Measurements from ENCODE around the gene CHPT1. TPM values are rescaled to one million over a fixed set of nuclear protein-coding genes. Genes with fewer than 3 reads are reported as not detected.

CHPT1 gene
- total and polyA plus RNA-seq, 11 donors, result 73.5 to 208 (median 98.9) TPM

DNA sequence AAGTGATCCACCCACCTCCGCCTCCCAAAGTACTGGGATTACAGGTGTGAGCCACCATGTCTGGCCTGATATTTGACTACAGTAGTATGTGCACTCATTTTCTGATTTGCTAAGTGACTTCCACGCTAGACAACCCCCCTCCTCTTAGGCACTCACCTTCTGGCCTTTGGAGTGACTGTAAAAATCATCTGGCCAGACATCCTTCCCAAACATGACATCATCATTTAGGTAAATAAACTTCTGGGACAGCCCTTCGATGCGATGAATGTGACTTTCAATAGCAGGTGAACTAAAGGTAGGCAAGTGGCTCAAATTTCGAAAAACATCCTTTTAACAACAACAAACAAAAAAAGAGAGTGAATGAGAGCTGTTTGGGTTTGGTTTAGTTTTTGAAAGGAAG is 72.4 kb downstream of the CHPT1 start:
- Histone ChIP-seq H3K27me3 (no peaks in the 10 kb centered on the region), H3K27ac (no peak overlapping the region), H3K4me3 (no peak overlapping the region), H3K9me3 (no peaks in the 10 kb centered on the region), H3K36me3 (peaks cover 0 to 71% (median 52%) of the 10 kb centered on the region in 9 donors), H3K4me1 (peaks cover 0 to 22% (median 0%) of the 10 kb centered on the region in 12 donors)
- DNase-seq, result no peak
- ATAC-seq, result no peak
- 89 to 96% (median 94%) methylated on average over 5 of the region's 5 CpGs for WGBS, 4 donors
- intact Hi-C loops (cut with DNase I), result loop anchor here in 4 of 10 donors (5.0 to 10.0 kb wide), 3 partner anchors 67 to 365 kb away; partner anchors contain the start of gene ARL1 (in 1 of the 4)
- no peak for TF ChIP-seq POLR2A (IDR thresholded peaks at IDR 0.05)
- TF ChIP-seq, protein P1, sequence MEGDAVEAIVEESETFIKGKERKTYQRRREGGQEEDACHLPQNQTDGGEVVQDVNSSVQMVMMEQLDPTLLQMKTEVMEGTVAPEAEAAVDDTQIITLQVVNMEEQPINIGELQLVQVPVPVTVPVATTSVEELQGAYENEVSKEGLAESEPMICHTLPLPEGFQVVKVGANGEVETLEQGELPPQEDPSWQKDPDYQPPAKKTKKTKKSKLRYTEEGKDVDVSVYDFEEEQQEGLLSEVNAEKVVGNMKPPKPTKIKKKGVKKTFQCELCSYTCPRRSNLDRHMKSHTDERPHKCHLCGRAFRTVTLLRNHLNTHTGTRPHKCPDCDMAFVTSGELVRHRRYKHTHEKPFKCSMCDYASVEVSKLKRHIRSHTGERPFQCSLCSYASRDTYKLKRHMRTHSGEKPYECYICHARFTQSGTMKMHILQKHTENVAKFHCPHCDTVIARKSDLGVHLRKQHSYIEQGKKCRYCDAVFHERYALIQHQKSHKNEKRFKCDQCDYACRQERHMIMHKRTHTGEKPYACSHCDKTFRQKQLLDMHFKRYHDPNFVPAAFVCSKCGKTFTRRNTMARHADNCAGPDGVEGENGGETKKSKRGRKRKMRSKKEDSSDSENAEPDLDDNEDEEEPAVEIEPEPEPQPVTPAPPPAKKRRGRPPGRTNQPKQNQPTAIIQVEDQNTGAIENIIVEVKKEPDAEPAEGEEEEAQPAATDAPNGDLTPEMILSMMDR (IDR thresholded peaks at IDR 0.05), result no peak

DNA sequence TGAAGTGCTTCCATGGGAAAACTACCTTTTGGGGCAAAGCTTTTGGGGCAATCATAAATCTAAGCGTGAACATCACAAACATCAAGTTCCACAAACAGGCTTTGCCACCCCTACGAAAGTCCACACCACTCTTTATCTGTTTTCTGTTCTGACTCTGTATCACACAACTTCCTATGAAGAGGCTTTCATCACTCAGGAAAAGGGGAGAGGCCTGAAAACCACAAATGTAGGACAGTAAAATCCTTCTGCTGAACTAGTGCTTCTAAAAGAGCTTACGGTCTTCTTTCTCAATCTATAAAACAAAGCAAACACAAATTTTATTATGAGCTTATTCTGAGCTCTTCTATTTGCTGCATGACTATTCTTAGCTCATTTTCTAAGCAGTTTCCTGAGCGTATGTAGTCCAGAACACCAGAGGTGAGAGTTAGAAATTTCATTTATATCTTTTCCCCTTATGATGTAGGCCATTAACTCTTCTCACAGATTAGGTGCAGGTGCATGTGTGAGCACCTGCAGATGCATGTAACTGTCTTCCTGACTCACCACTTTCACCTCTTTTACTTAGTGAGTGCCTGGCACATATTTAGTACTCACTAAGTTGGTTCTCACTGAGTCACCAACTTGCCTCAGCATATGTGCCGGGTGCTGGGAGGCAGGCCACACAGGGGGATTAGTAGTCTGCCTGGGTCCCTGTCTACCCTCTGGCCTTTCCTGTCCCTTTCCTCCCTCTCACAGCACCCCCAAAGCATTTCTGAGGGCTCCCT is 74.8 kb downstream of the CHPT1 start:
- Histone ChIP-seq H3K27me3 (no peaks in the 10 kb centered on the region), H3K4me1 (peaks cover 0 to 30% (median 0%) of the 10 kb centered on the region in 12 donors), H3K27ac (peak overlapping the region in 1 of 12 donors; percentile 68), H3K36me3 (peaks cover 0 to 65% (median 36%) of the 10 kb centered on the region in 9 donors), H3K4me3 (no peak overlapping the region), H3K9me3 (no peaks in the 10 kb centered on the region)
- WGBS, 4 donors, result 69 to 79% (median 77%) methylated on average over 5 of the region's 5 CpGs
- intact Hi-C loops (cut with DNase I), result loop anchor here in 7 of 10 donors (2.0 to 10.0 kb wide), 5 partner anchors 59 to 367 kb away; partner anchors contain the start of genes GNPTAB (in 4 of the 7) and ARL1 (in 1 of the 7)
- peak in 1 of 4 donors; percentile 30 for ATAC-seq
- no peak for DNase-seq
- TF ChIP-seq POLR2A (IDR thresholded peaks at IDR 0.05), result no peak
- TF ChIP-seq, protein P1 (IDR thresholded peaks at IDR 0.05), result no peak

DNA sequence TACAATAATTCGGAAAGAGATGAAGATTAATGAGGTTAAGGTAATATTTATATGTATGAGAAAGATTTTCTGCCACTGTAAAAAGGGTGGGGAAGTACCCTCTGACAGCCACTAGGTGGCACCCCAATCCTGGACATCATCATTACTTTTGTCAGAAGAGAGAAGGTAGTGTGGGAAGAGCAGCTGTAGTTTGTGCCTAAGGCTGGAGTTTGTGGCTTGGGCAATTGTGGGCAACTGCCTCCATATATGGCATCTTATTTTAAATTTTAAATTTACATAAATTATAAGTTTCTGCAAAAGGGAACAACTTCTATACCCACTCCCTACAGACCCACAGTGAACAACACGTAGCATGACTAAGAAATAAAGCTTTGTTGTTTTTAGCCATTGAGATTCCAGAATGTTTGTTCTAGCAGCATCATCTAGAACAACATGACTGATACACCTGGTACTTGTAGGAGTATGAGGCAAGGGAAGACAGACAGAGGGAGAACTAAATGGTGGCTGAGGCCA is 76.3 kb downstream of the CHPT1 start:
- 51 to 56% (median 55%) methylated on average over 2 of the region's 2 CpGs for WGBS, 4 donors
- TF ChIP-seq, protein P1 (IDR thresholded peaks at IDR 0.05), result peak in 11 of 12 donors; percentile 89 to 99 (median 95)
- no peak for TF ChIP-seq POLR2A (IDR thresholded peaks at IDR 0.05)
- no peaks in the 10 kb centered on the region for H3K9me3 ChIP-seq
- ATAC-seq, result peak in 3 of 4 donors; percentile 69 to 77 (median 74)
- intact Hi-C loops (cut with DNase I), result loop anchor here in 9 of 10 donors (2.0 to 10.0 kb wide), 6 partner anchors 57 to 369 kb away; partner anchors contain the start of genes GNPTAB (in 6 of the 9) and ARL1 (in 1 of the 9)
- peaks cover 0 to 63% (median 31%) of the 10 kb centered on the region in 9 donors for H3K36me3 ChIP-seq
- H3K4me1 ChIP-seq, result peaks cover 0 to 44% (median 1%) of the 10 kb centered on the region in 12 donors
- H3K27me3 ChIP-seq, result no peaks in the 10 kb centered on the region
- H3K4me3 ChIP-seq, result no peak overlapping the region
- peak in 4 of 5 donors; percentile 41 to 63 (median 50) for DNase-seq
- no peak overlapping the region for H3K27ac ChIP-seq

DNA sequence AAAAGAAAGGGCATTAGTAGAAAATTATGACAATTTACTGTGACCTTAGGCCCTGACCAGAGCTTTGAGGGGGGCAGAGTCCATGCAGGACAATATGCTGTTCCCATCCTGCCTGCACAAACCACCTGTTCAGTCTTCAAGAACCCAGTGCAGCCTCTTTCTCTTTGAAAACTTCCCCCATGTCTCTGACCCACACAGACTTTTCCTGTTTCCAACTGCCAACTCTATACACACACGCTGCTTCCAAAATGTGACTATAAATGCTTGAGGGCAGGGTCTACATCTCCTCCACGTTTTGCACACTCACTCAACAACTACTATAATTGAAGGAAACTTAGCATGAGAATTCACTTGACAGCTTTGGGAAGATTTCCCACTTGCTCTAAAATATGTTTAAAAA is 78.4 kb downstream of the CHPT1 start:
- TF ChIP-seq POLR2A (IDR thresholded peaks at IDR 0.05), result no peak
- TF ChIP-seq, protein P1 (IDR thresholded peaks at IDR 0.05), result no peak
- DNase-seq (no peak), ATAC-seq (no peak)
- WGBS, 4 donors, result 61 to 70% (median 66%) methylated on average over 2 of the region's 2 CpGs
- H3K4me3 ChIP-seq, result no peak overlapping the region
- peaks cover 0 to 62% (median 21%) of the 10 kb centered on the region in 9 donors for H3K36me3 ChIP-seq
- H3K4me1 ChIP-seq, result peaks cover 0 to 53% (median 1%) of the 10 kb centered on the region in 12 donors
- H3K27me3 ChIP-seq, result no peaks in the 10 kb centered on the region
- H3K9me3 ChIP-seq, result no peaks in the 10 kb centered on the region
- intact Hi-C loops (cut with DNase I), result loop anchor here in 5 of 10 donors (2.0 to 10.0 kb wide), 5 partner anchors 55 to 371 kb away; partner anchors contain the start of genes GNPTAB (in 2 of the 5) and ARL1 (in 1 of the 5)
- H3K27ac ChIP-seq, result no peak overlapping the region
